Breast epithelium (tissue), 4 donors: ENCODE results near the gene CBX6. TPM values are rescaled to one million over a fixed set of nuclear protein-coding genes. Genes with fewer than 3 reads are reported as not detected.

Experiments
- DNase-seq, 2 donors: peaks; one replicate each; pipeline ENCODE4 v3.0.0-alpha.2; 2019; ENCODE audit warnings: low spot score in 2 of 2
- H3K27ac ChIP-seq, 2 donors: fragments of 200-600 bp; sonication (generic) in 1 of 2; one replicate each; pipeline ENCODE4 v1.5.1; 2016 to 2019; ENCODE audit warnings: mild to moderate bottlenecking in 1 of 2
- H3K27me3 ChIP-seq, 2 donors: fragments of 200-600 bp; sonication (generic) in 1 of 2; one replicate each; pipeline versions ENCODE4 v1.5.1 to v1.6.0; 2017 to 2019; ENCODE audit warnings: control low read depth in 1 of 2, mild to moderate bottlenecking in 1 of 2
- H3K36me3 ChIP-seq: fragments of 200-600 bp; one replicate; pipeline ENCODE4 v1.5.1; 2019
- H3K4me1 ChIP-seq, 2 donors: fragments of 200-600 bp; sonication (generic); one replicate each; pipeline ENCODE4 v1.5.1; 2016 to 2019; ENCODE audit warnings: control low read depth in 1 of 2
- H3K4me3 ChIP-seq, 3 donors: fragments of 200-600 bp; sonication (generic); 1 replicate in 2 of 3; 2 replicates in 1 of 3; pipeline ENCODE4 v1.5.1; 2016 to 2019; ENCODE audit warnings: mild to moderate bottlenecking in 3 of 3, moderate library complexity in 2 of 3
- H3K9me3 ChIP-seq, 2 donors: fragments of 200-600 bp; sonication (generic) in 1 of 2; one replicate each; pipeline ENCODE4 v1.5.1; 2016 to 2019; ENCODE audit warnings: control low read depth in 1 of 2
- CTCF ChIP-seq, 3 donors: fragments of 450-650 bp; IDR thresholded peaks; one replicate each; pipeline ENCODE4 v1.5.1; 2016 to 2017; ENCODE audit warnings: antibody characterized with exemption in 3 of 3, mild to moderate bottlenecking in 3 of 3, moderate library complexity in 3 of 3
- POLR2A ChIP-seq: fragments of 450-650 bp; IDR thresholded peaks from one replicate; pipeline ENCODE4 v1.6.1; 2016; ENCODE audit warnings: antibody characterized with exemption, mild to moderate bottlenecking, moderate library complexity
- POLR2AphosphoS5 ChIP-seq, 3 donors: sonication (generic); formaldehyde crosslinking; IDR thresholded peaks; one replicate each; pipeline ENCODE4 v1.6.1; 2017; ENCODE audit warnings: antibody characterized with exemption in 3 of 3
- intact Hi-C: fragments of 100-400 bp; cut with DNase I; formaldehyde crosslinking; loops from one replicate; pipeline ENCODE4 v1.15.1; 2023; ENCODE audit warnings: low total_unique reads
- total RNA-seq, 3 donors: library from RNA; depleted of rRNA; stranded (reverse); fragments of >200 nt; gene quantifications; one replicate each; pipeline ENCODE4 v1.1.0, GENCODE V29; 2016

The CBX6 gene
- total RNA-seq, 3 donors from 2014 or later = 20.2 to 34.7 (median 25.9) TPM

GRCh38 chr22:38823076-38823475 lies 48.9 kb downstream of the CBX6 start:
- H3K4me3 ChIP-seq = no peak overlapping the region
- no peak for TF ChIP-seq POLR2AphosphoS5 (IDR thresholded peaks at IDR 0.05)
- no peak for TF ChIP-seq POLR2A
- TF ChIP-seq CTCF (IDR thresholded peaks at IDR 0.05) = no peak
- H3K27ac ChIP-seq = no peak overlapping the region
- intact Hi-C loops = no loop called here
- no peaks in the 10 kb centered on the region for H3K9me3 ChIP-seq
- no peaks in the 10 kb centered on the region for H3K27me3 ChIP-seq
- no peak for DNase-seq
- H3K4me1 ChIP-seq = no peaks in the 10 kb centered on the region
- no peaks in the 10 kb centered on the region for H3K36me3 ChIP-seq

- Histone ChIP-seq H3K36me3 (no peaks in the 10 kb centered on the region), H3K9me3 (no peaks in the 10 kb centered on the region), H3K4me1 (no peaks in the 10 kb centered on the region), H3K27ac (no peak overlapping the region), H3K27me3 (no peaks in the 10 kb centered on the region), H3K4me3 (no peak overlapping the region)
- DNase-seq = no peak
- intact Hi-C loops = no loop called here
- no peak for TF ChIP-seq CTCF (IDR thresholded peaks at IDR 0.05)
- TF ChIP-seq POLR2A = no peak
- no peak for TF ChIP-seq POLR2AphosphoS5 (IDR thresholded peaks at IDR 0.05)
Measured at GRCh38 chr22:38820020-38820419, 52.0 kb downstream of the CBX6 start.

- H3K4me1 ChIP-seq = no peaks in the 10 kb centered on the region
- TF ChIP-seq POLR2A = no peak
- TF ChIP-seq POLR2AphosphoS5 (IDR thresholded peaks at IDR 0.05) = no peak
- TF ChIP-seq CTCF (IDR thresholded peaks at IDR 0.05) = no peak
- H3K27ac ChIP-seq = no peak overlapping the region
- DNase-seq = no peak
- H3K9me3 ChIP-seq = no peaks in the 10 kb centered on the region
- no peaks in the 10 kb centered on the region for H3K27me3 ChIP-seq
- no peak overlapping the region for H3K4me3 ChIP-seq
- H3K36me3 ChIP-seq = no peaks in the 10 kb centered on the region
- intact Hi-C loops = no loop called here
Measured at GRCh38 chr22:38819387-38819940, 52.6 kb downstream of the CBX6 start.

- DNase-seq = no peak
- H3K27me3 ChIP-seq = no peaks in the 10 kb centered on the region
- H3K4me1 ChIP-seq = no peaks in the 10 kb centered on the region
- no peaks in the 10 kb centered on the region for H3K9me3 ChIP-seq
- no peaks in the 10 kb centered on the region for H3K36me3 ChIP-seq
- intact Hi-C loops = no loop called here
- no peak overlapping the region for H3K27ac ChIP-seq
- TF ChIP-seq POLR2AphosphoS5 (IDR thresholded peaks at IDR 0.05) = no peak
- TF ChIP-seq CTCF (IDR thresholded peaks at IDR 0.05) = no peak
- no peak for TF ChIP-seq POLR2A
- no peak overlapping the region for H3K4me3 ChIP-seq
Measured at GRCh38 chr22:38817196-38817595, 54.8 kb downstream of the CBX6 start.

GRCh38 chr22:38815842-38816241 lies 56.2 kb downstream of the CBX6 start:
- no peaks in the 10 kb centered on the region for H3K9me3 ChIP-seq
- H3K4me3 ChIP-seq = no peak overlapping the region
- DNase-seq = no peak
- H3K36me3 ChIP-seq = no peaks in the 10 kb centered on the region
- no peak overlapping the region for H3K27ac ChIP-seq
- no peak for TF ChIP-seq CTCF (IDR thresholded peaks at IDR 0.05)
- no peak for TF ChIP-seq POLR2AphosphoS5 (IDR thresholded peaks at IDR 0.05)
- TF ChIP-seq POLR2A = no peak
- H3K4me1 ChIP-seq = no peaks in the 10 kb centered on the region
- intact Hi-C loops = no loop called here
- H3K27me3 ChIP-seq = no peaks in the 10 kb centered on the region

Other genes with a start within 250 kb of the CBX6 start
- gene FAM227A, start 215.8 kb downstream of the CBX6 start, total RNA-seq = 1 to 10 TPM in 2 of 3 donors, under 1 TPM in 1; 0.16 to 7.9 (median 6.3) TPM
- 10 to 100 TPM; 18.1 to 21.1 (median 20.0) TPM for gene CBY1, start 215.6 kb downstream of the CBX6 start, total RNA-seq
- gene TOMM22, start 190.3 kb downstream of the CBX6 start, total RNA-seq = 10 to 100 TPM; 30.6 to 37.3 (median 32.8) TPM
- gene JOSD1, start 171.3 kb downstream of the CBX6 start, total RNA-seq = 10 to 100 TPM; 60.5 to 80.8 (median 61.3) TPM
- 10 to 100 TPM; 32.3 to 58.7 (median 56.9) TPM for gene GTPBP1, start 166.3 kb downstream of the CBX6 start, total RNA-seq
- 100 to 1,000 TPM; 173 to 577 (median 266) TPM for gene SUN2, start 116.2 kb downstream of the CBX6 start, total RNA-seq
- 10 to 100 TPM; 17.8 to 31.2 (median 21.3) TPM for gene DNAL4, start 78.1 kb downstream of the CBX6 start, total RNA-seq
- 1 to 10 TPM; 3.7 to 4.6 (median 4.5) TPM for gene NPTXR, start 28.2 kb downstream of the CBX6 start, total RNA-seq
- under 1 TPM in 1 of 3 donors, not detected in 2; 0.44 TPM for gene APOBEC3A, start 85.4 kb upstream of the CBX6 start, total RNA-seq
- gene APOBEC3B, start 110.1 kb upstream of the CBX6 start, total RNA-seq = 1 to 10 TPM in 1 of 3 donors, under 1 TPM in 1, not detected in 1; 0.33 to 2.2 TPM
- 1 to 10 TPM; 6.9 to 9.5 (median 7.0) TPM for gene APOBEC3C, start 142.0 kb upstream of the CBX6 start, total RNA-seq
- gene APOBEC3D, start 148.9 kb upstream of the CBX6 start, total RNA-seq = 1 to 10 TPM; 1.3 to 4.0 (median 3.9) TPM
- gene APOBEC3F, start 168.6 kb upstream of the CBX6 start, total RNA-seq = 1 to 10 TPM; 1.9 to 7.9 (median 5.9) TPM
- gene APOBEC3G, start 205.1 kb upstream of the CBX6 start, total RNA-seq = 10 to 100 TPM in 2 of 3 donors, 1 to 10 TPM in 1; 7.2 to 14.1 (median 13.3) TPM
- gene APOBEC3H, start 225.0 kb upstream of the CBX6 start, total RNA-seq = under 1 TPM in 1 of 3 donors, not detected in 2; 0.32 TPM